Spleen (tissue), 7 donors: ENCODE results near the gene HLA-DMA.

Experiments used
- CTCF ChIP-seq, 11 experiments: fragments of 200-600 bp in 7 of 11; fragments of 450-650 bp in 4 of 11; sonication (generic) in 4 of 11; IDR thresholded peaks in 8 of 11; conservative IDR thresholded peaks in 3 of 11; 1 replicate in 7 of 11; 2 replicates in 4 of 11; pipeline versions ENCODE4 v1.4.0 to v1.8.0; 2016 to 2021; ENCODE audit warnings: antibody characterized with exemption in 11 of 11, inconsistent platforms in 4 of 11, mild to moderate bottlenecking in 1 of 11
- POLR2A ChIP-seq, 3 donors: fragments of 450-650 bp; IDR thresholded peaks; one replicate each; pipeline ENCODE4 v1.5.1; 2017; ENCODE audit warnings: antibody characterized with exemption in 3 of 3, mild to moderate bottlenecking in 1 of 3
- donor health status: DM: no; HTN: no; CAD: no; lungs with moderate emphysema.
- donor health status: DM: no; HTN: no; CAD: no.
- donor health status: DM: no; HTN: no; CAD: no.

- TF ChIP-seq CTCF (IDR thresholded peaks at IDR 0.05 in 8 of 11, conservative IDR thresholded peaks at IDR 0.05 in 3 of 11) (no peak), POLR2A (IDR thresholded peaks at IDR 0.05) (no peak)
Observed at GRCh38 chr6:32977272-32977952, 24.5 kb upstream of the HLA-DMA start.
